ENCODE results near the gene KRTAP10-3.

- no peak for TF ChIP-seq CTCF (conservative IDR thresholded peaks at IDR 0.05 in 1 of 2, IDR thresholded peaks at IDR 0.05 in 1 of 2; ENCODE audit: low read depth in 1 of 2, low read length in 2 of 2)
- TF ChIP-seq EZH2 (IDR thresholded peaks at IDR 0.05; ENCODE audit: low read length, missing control alignments): no peak
Measured at GRCh38 chr21:44515359-44516165, 43.0 kb downstream of the KRTAP10-3 start.
